Panc1 (cell line): Measurements from ENCODE around the gene SLC34A3. TPM values are rescaled to one million over a fixed set of nuclear protein-coding genes. Genes with fewer than 3 reads are reported as not detected.
A peak's percentile ranks its signal among the peaks of the same experiment; 100 is the strongest.
"Not testable (repeated sequence)": the region's sequence is repeated elsewhere in the genome, so short reads cannot be mapped to it uniquely, and the experiment has no call there.

Source experiments
- ATAC-seq: fragments of 200-7000 bp; cut with Tn5 transposase; 2 replicates; pipeline ENCODE4 v1.9.1; 2020; ENCODE audit warnings: mild to moderate bottlenecking, moderate library complexity
- BruUV-seq: library from RNA; stranded (reverse); fragments of 400-500 nt; replicated peaks from 2 replicates; lab custom pipeline; 2021; lab: Mats Ljungman, UMichigan
- CTCF ChIA-PET: fragments of 300-600 bp; sonication (Branson Sonifier 250); formaldehyde crosslinking; loops from one replicate; lab custom pipeline; 2022; ENCODE audit warnings: antibody characterized with exemption; lab: Charles Lee
- POLR2A ChIA-PET: fragments of 300-600 bp; sonication (Branson Sonifier 250); formaldehyde crosslinking; loops from one replicate; lab custom pipeline; 2022; ENCODE audit warnings: antibody characterized with exemption; lab: Charles Lee
- DNase-seq: peaks from one replicate; pipeline ENCODE4 v3.0.0-alpha.2; 2010; ENCODE audit warnings: low read depth, low spot score
- H3K27ac ChIP-seq: 2 replicates; pipeline ENCODE4 v1.5.1; 2011; ENCODE audit warnings: mild to moderate bottlenecking, low read length, inconsistent platforms
- H3K27me3 ChIP-seq: fragments of 200-500 bp; sonication (Bioruptor generic); 2 replicates; pipeline ENCODE4 v1.6.0; 2014; ENCODE audit warnings: low read length, inconsistent platforms; ENCODE audit not compliant: control insufficient read depth, insufficient read depth
- H3K36me3 ChIP-seq: fragments of 200-500 bp; sonication (Bioruptor generic); 2 replicates; pipeline ENCODE4 v1.5.1; 2014; ENCODE audit warnings: inconsistent platforms, mild to moderate bottlenecking, low read length, moderate library complexity; ENCODE audit not compliant: control insufficient read depth, insufficient read depth
- H3K4me1 ChIP-seq: 2 replicates; pipeline ENCODE4 v1.5.1; 2011; ENCODE audit warnings: inconsistent platforms, mild to moderate bottlenecking, low read length, moderate library complexity; ENCODE audit not compliant: control insufficient read depth, insufficient read depth
- H3K4me3 ChIP-seq, 2 experiments: 2 replicates each; pipeline ENCODE4 v1.5.1; 2011 to 2012; ENCODE audit warnings: low read depth in 2 of 2, low read length in 2 of 2, mild to moderate bottlenecking in 2 of 2, inconsistent platforms in 1 of 2, moderate library complexity in 1 of 2
- H3K9me3 ChIP-seq: fragments of 200-500 bp; sonication (Bioruptor generic); 2 replicates; pipeline ENCODE4 v1.5.1; 2014; ENCODE audit warnings: low read depth, mild to moderate bottlenecking, inconsistent platforms, low read length, moderate library complexity; ENCODE audit not compliant: control insufficient read depth, insufficient read depth
- POLR2AphosphoS5 ChIP-seq: IDR thresholded peaks from 2 replicates; pipeline ENCODE4 v1.6.1; 2012; ENCODE audit warnings: mild to moderate bottlenecking, low read depth, low read length, moderate library complexity
- SIN3A ChIP-seq: IDR thresholded peaks from 2 replicates; pipeline ENCODE4 v1.6.1; 2012; ENCODE audit warnings: low read depth, mild to moderate bottlenecking, low read length, moderate library complexity, borderline replicate concordance; ENCODE audit not compliant: insufficient read depth
- TCF7L2 ChIP-seq: IDR thresholded peaks from 2 replicates; pipeline ENCODE4 v1.6.1; 2011; ENCODE audit warnings: mild to moderate bottlenecking, low read depth, low read length, inconsistent platforms
- in situ Hi-C: cut with HindIII; loops from 2 replicates; pipeline ENCODE4 v1.10.0; 2016; ENCODE audit warnings: low sequenced_read_pairs, low pct_unique_long_range_greater_than_20kb
- intact Hi-C: fragments of 100-400 bp; cut with micrococcal nuclease; formaldehyde crosslinking; loops from one replicate; pipeline ENCODE4 v1.10.0; 2022; ENCODE audit not compliant: unreplicated experiment
- total RNA-seq: library from RNA; stranded (reverse); gene quantifications from one replicate; pipeline ENCODE4 v1.2.1, GENCODE V29; 2021; ENCODE audit not compliant: unreplicated experiment
- TF ChIP-seq, protein P1 (sequence below), 2 experiments: IDR thresholded peaks; 2 replicates each; pipeline ENCODE4 v1.6.1; 2011 to 2012; ENCODE audit warnings: low read depth in 2 of 2, control low read depth in 1 of 2, low read length in 1 of 2, mild to moderate bottlenecking in 1 of 2, moderate library complexity in 1 of 2; ENCODE audit not compliant: insufficient read depth in 1 of 2

Gene SLC34A3
- total RNA-seq, 1 experiment from 2014 or later: not detected

DNA sequence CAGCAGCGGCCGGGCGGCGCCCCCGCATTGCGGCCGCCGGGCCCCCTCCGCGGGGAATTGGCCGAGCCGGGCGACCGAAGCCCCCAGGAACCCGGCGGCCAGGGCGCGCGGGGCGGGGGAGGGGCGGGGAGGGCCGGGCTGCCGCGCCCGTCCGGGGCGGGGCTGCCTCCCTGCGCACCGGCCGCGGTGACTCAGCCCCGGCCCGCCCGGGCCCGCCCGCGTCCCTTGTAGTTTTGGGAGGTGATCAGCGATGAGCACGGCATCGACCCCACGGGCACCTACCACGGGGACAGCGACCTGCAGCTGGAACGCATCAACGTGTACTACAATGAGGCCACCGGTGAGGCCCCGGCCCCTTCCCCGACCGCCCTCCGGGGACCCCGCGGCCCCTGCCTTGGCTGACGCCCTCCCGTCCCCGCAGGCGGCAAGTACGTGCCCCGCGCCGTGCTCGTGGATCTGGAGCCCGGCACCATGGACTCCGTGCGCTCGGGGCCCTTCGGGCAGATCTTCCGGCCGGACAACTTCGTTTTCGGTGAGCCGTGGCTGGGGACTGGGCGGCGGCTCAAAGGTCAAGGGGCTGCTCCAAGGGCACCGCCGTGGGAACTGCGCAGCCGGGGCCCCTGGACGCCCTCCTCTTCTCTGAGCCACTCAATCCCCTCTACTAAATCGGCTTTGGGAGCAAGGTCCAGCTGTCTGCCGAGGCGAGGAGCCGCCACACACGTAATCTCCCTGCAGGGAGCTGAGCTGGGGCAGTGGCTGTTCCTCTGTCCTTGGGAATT is 11.0 kb downstream of the SLC34A3 start:
- no peak for DNase-seq
- CTCF ChIA-PET: no interaction called here
- H3K4me1 ChIP-seq: peaks cover 41% of the 10 kb centered on the region

DNA sequence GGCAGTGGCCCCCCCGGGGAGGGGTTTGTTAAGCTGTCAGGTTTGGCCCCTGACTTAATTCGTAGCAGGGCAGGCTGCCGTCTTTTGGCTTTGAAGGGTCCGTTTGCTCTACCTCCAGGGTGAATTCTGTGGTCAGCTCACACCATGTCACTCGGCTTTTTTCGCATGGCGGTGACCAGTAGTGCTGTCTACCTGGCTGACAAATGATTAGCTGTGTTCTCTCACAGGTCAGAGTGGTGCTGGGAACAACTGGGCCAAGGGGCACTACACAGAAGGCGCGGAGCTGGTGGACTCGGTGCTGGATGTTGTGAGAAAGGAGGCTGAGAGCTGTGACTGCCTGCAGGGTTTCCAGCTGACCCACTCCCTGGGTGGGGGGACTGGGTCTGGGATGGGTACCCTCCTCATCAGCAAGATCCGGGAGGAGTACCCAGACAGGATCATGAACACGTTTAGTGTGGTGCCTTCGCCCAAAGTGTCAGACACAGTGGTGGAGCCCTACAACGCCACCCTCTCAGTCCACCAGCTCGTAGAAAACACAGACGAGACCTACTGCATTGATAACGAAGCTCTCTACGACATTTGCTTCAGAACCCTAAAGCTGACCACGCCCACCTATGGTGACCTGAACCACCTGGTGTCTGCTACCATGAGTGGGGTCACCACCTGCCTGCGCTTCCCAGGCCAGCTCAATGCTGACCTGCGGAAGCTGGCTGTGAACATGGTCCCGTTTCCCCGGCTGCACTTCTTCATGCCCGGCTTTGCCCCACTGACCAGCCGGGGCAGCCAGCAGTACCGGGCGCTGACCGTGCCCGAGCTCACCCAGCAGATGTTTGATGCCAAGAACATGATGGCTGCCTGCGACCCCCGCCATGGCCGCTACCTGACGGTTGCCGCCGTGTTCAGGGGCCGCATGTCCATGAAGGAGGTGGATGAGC is 11.8 kb downstream of the SLC34A3 start:
- H3K4me1 ChIP-seq: peaks cover 33% of the 10 kb centered on the region
- ATAC-seq (no peak), DNase-seq (no peak)
- H3K27ac ChIP-seq: peak overlapping the region; percentile 77
- peaks cover 4% of the 10 kb centered on the region for H3K36me3 ChIP-seq
- TF ChIP-seq SIN3A: no peak
- intact Hi-C loops (no loop called here), in situ Hi-C loops (no loop called here)
- BruUV-seq: no TSS peak
- ChIA-PET POLR2A (interaction anchor here (0.6 to 1.6 kb wide), 2 partner anchors 12 to 80 kb away, joined by 4 to 17 read pairs; no protein-coding TSS in a partner anchor), CTCF (no interaction called here)
- no peaks in the 10 kb centered on the region for H3K27me3 ChIP-seq
- peak overlapping the region; percentile 58 to 70 for H3K4me3 ChIP-seq
- no peaks in the 10 kb centered on the region for H3K9me3 ChIP-seq

More for the DNA sequence above, 11.0 kb downstream of the SLC34A3 start:
- TF ChIP-seq POLR2AphosphoS5: no peak
- TF ChIP-seq TCF7L2: no peak
- TF ChIP-seq, protein P1, sequence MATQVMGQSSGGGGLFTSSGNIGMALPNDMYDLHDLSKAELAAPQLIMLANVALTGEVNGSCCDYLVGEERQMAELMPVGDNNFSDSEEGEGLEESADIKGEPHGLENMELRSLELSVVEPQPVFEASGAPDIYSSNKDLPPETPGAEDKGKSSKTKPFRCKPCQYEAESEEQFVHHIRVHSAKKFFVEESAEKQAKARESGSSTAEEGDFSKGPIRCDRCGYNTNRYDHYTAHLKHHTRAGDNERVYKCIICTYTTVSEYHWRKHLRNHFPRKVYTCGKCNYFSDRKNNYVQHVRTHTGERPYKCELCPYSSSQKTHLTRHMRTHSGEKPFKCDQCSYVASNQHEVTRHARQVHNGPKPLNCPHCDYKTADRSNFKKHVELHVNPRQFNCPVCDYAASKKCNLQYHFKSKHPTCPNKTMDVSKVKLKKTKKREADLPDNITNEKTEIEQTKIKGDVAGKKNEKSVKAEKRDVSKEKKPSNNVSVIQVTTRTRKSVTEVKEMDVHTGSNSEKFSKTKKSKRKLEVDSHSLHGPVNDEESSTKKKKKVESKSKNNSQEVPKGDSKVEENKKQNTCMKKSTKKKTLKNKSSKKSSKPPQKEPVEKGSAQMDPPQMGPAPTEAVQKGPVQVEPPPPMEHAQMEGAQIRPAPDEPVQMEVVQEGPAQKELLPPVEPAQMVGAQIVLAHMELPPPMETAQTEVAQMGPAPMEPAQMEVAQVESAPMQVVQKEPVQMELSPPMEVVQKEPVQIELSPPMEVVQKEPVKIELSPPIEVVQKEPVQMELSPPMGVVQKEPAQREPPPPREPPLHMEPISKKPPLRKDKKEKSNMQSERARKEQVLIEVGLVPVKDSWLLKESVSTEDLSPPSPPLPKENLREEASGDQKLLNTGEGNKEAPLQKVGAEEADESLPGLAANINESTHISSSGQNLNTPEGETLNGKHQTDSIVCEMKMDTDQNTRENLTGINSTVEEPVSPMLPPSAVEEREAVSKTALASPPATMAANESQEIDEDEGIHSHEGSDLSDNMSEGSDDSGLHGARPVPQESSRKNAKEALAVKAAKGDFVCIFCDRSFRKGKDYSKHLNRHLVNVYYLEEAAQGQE (IDR thresholded peaks at IDR 0.05; ENCODE audit: insufficient read depth in 1 of 2, low read depth in 2 of 2, low read length in 1 of 2): no peak
- no peak for TF ChIP-seq SIN3A
- POLR2A ChIA-PET: interaction anchor here (1.6 kb wide), 1 partner anchor 12 kb away, joined by 4 read pairs; no protein-coding TSS in a partner anchor
- peak overlapping the region; percentile 77; the same call in 1 of the 2 replicates for H3K27ac ChIP-seq
- H3K9me3 ChIP-seq: no peaks in the 10 kb centered on the region
- H3K27me3 ChIP-seq: no peaks in the 10 kb centered on the region
- no TSS peak for BruUV-seq
- ATAC-seq: peak; percentile 7
- intact Hi-C loops (no loop called here), in situ Hi-C loops (no loop called here)
- peaks cover 4% of the 10 kb centered on the region for H3K36me3 ChIP-seq
- H3K4me3 ChIP-seq: peak overlapping the region; percentile 58 to 70

DNA sequence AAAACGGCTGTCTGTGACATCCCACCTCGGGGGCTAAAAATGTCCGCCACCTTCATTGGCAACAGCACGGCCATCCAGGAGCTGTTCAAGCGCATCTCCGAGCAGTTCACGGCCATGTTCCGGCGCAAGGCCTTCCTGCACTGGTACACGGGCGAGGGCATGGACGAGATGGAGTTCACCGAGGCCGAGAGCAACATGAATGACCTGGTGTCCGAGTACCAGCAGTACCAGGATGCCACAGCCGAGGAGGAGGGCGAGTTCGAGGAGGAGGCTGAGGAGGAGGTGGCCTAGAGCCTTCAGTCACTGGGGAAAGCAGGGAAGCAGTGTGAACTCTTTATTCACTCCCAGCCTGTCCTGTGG is 12.5 kb downstream of the SLC34A3 start:
- ATAC-seq, H3K36me3 ChIP-seq, CTCF ChIA-PET, DNase-seq, intact Hi-C loops, H3K27me3 ChIP-seq, in situ Hi-C loops, H3K9me3 ChIP-seq: not testable (repeated sequence)
- POLR2A ChIA-PET: interaction anchor here (1.6 kb wide), 1 partner anchor 11 kb away, joined by 4 read pairs; no protein-coding TSS in a partner anchor
- H3K4me3 ChIP-seq: peak overlapping the region; percentile 58 to 70
- peaks cover 26% of the 10 kb centered on the region for H3K4me1 ChIP-seq
- BruUV-seq: TSS peak; percentile 96
- peak overlapping the region; percentile 4; the same call in 1 of the 2 replicates for H3K27ac ChIP-seq
